H1 (cell line): ENCODE data around the gene SLC5A9. TPM values are rescaled to one million over a fixed set of nuclear protein-coding genes. Genes with fewer than 3 reads are reported as not detected.

Experiments used
- CTCF ChIA-PET: fragments of 300-600 bp; sonication (Branson Sonifier 250); formaldehyde crosslinking; loops from one replicate; lab custom pipeline; 2021; ENCODE audit not compliant: partially characterized antibody; lab: Charles Lee
- POLR2A ChIA-PET: fragments of 300-600 bp; sonication (Branson Sonifier 250); formaldehyde crosslinking; loops from one replicate; lab custom pipeline; 2021; ENCODE audit warnings: inconsistent platforms; ENCODE audit not compliant: partially characterized antibody; lab: Charles Lee
- DNase-seq, 2 experiments: peaks; one replicate each; pipeline versions ENCODE4 v3.0.0 to v3.0.0-alpha.2; 2010 to 2022; ENCODE audit warnings: low spot score in 2 of 2, low read depth in 1 of 2, mixed read lengths in 1 of 2
- FAIRE-seq: peaks from 2 replicates; lab custom pipeline; 2011; peaks lifted over from hg19 to GRCh38; lab: Jason Lieb, UNC
- H2AFZ ChIP-seq: 2 replicates; pipeline ENCODE4 v1.8.1; 2012; ENCODE audit warnings: low read length, inconsistent platforms
- H2AK5ac ChIP-seq: 2 replicates; pipeline ENCODE4 v1.6.1; 2013; ENCODE audit warnings: low read depth, low read length
- H2BK120ac ChIP-seq: replicated peaks from 2 replicates; pipeline ENCODE3; 2013; ENCODE audit warnings: low read depth, low read length, inconsistent platforms
- H2BK12ac ChIP-seq: 2 replicates; pipeline ENCODE4 v1.6.1; 2013; ENCODE audit warnings: low read depth, low read length
- H2BK15ac ChIP-seq: 2 replicates; pipeline ENCODE4 v1.6.1; 2013; ENCODE audit warnings: low read length
- H2BK20ac ChIP-seq: 2 replicates; pipeline ENCODE4 v1.6.1; 2013; ENCODE audit warnings: low read length
- H2BK5ac ChIP-seq: 2 replicates; pipeline ENCODE4 v1.6.1; 2013; ENCODE audit warnings: low read depth, low read length
- H3K14ac ChIP-seq: 2 replicates; pipeline ENCODE4 v1.6.1; 2013; ENCODE audit warnings: inconsistent platforms; ENCODE audit not compliant: insufficient read length
- H3K18ac ChIP-seq: 2 replicates; pipeline ENCODE4 v1.6.1; 2013; ENCODE audit warnings: low read length; ENCODE audit errors: extremely low read depth
- H3K23ac ChIP-seq: 2 replicates; pipeline ENCODE4 v1.6.1; 2013; ENCODE audit warnings: inconsistent platforms; ENCODE audit not compliant: insufficient read length
- H3K23me2 ChIP-seq: 2 replicates; pipeline ENCODE4 v1.6.1; 2013; ENCODE audit warnings: low read depth, low read length
- H3K27ac ChIP-seq: 2 replicates; pipeline ENCODE4 v1.6.1; 2011; ENCODE audit warnings: low read depth, low read length, inconsistent platforms
- H3K27me3 ChIP-seq, 4 experiments: replicated peaks in 1 of 4; 1 replicate in 1 of 4; 2 replicates in 3 of 4; pipeline versions ENCODE4 v1.6.1 to v1.8.1; 2011 to 2013; ENCODE audit warnings: low read length in 3 of 4, mild to moderate bottlenecking in 3 of 4, inconsistent platforms in 2 of 4, mixed read lengths in 2 of 4, moderate library complexity in 1 of 4; ENCODE audit not compliant: control insufficient read depth in 3 of 4, insufficient read depth in 3 of 4; ENCODE audit errors: extremely low read depth in 1 of 4
- H3K36me3 ChIP-seq, 4 experiments: 2 replicates each; pipeline versions ENCODE4 v1.6.1 to v1.8.1; 2011 to 2013; ENCODE audit warnings: mild to moderate bottlenecking in 4 of 4, low read length in 3 of 4, moderate library complexity in 2 of 4, control low read depth in 1 of 4, inconsistent platforms in 1 of 4; ENCODE audit not compliant: insufficient read depth in 4 of 4, control insufficient read depth in 2 of 4
- H3K4ac ChIP-seq: replicated peaks from 2 replicates; pipeline ENCODE3; 2013; ENCODE audit warnings: low read length, low read depth, mixed read lengths, inconsistent platforms; ENCODE audit not compliant: insufficient read length
- H3K4me1 ChIP-seq, 4 experiments: replicated peaks in 1 of 4; 1 replicate in 1 of 4; 2 replicates in 3 of 4; pipeline versions ENCODE4 v1.6.1 to v1.8.1; 2011 to 2013; ENCODE audit warnings: low read length in 3 of 4, inconsistent platforms in 2 of 4, mixed read lengths in 1 of 4; ENCODE audit not compliant: insufficient read depth in 4 of 4, control insufficient read depth in 3 of 4
- H3K4me2 ChIP-seq, 2 experiments: 2 replicates each; pipeline versions ENCODE4 v1.6.1 to v1.8.1; 2011 to 2013; ENCODE audit warnings: low read depth in 2 of 2, low read length in 2 of 2, control low read depth in 1 of 2, inconsistent platforms in 1 of 2, mild to moderate bottlenecking in 1 of 2; ENCODE audit not compliant: insufficient read depth in 1 of 2
- H3K4me3 ChIP-seq, 4 experiments: fragments of 200-600, 300-600 bp in 1 of 4; sonication (generic), shearing (Covaris generic), sonication (Bioruptor Twin) in 1 of 4; 2 replicates each; pipeline versions ENCODE4 v1.5.1 to v1.8.1; 2011 to 2016; ENCODE audit warnings: low read length in 4 of 4, low read depth in 3 of 4, control low read depth in 2 of 4, inconsistent platforms in 2 of 4, mild to moderate bottlenecking in 2 of 4, mixed read lengths in 1 of 4, moderate library complexity in 1 of 4; ENCODE audit not compliant: insufficient read depth in 2 of 4; ENCODE audit errors: extremely low read depth in 1 of 4
- H3K56ac ChIP-seq: replicated peaks from 2 replicates; pipeline ENCODE3; 2013; ENCODE audit warnings: low read depth, mild to moderate bottlenecking, mixed read lengths, low read length, inconsistent platforms; ENCODE audit not compliant: insufficient read length
- H3K79me1 ChIP-seq: 2 replicates; pipeline ENCODE4 v1.6.1; 2013; ENCODE audit warnings: low read depth, low read length, control low read depth
- H3K79me2 ChIP-seq, 2 experiments: 2 replicates each; pipeline versions ENCODE4 v1.6.1 to v1.8.1; 2012 to 2013; ENCODE audit warnings: low read length in 2 of 2, mild to moderate bottlenecking in 2 of 2, inconsistent platforms in 1 of 2; ENCODE audit not compliant: insufficient read depth in 2 of 2, control insufficient read depth in 1 of 2
- H3K9ac ChIP-seq, 4 experiments: replicated peaks in 1 of 4; 1 replicate in 1 of 4; 2 replicates in 3 of 4; pipeline versions ENCODE4 v1.6.1 to v1.8.1; 2011 to 2013; ENCODE audit warnings: low read depth in 3 of 4, low read length in 3 of 4, control low read depth in 2 of 4, mild to moderate bottlenecking in 2 of 4, moderate library complexity in 2 of 4, inconsistent platforms in 1 of 4; ENCODE audit errors: extremely low read depth in 1 of 4
- H3K9me3 ChIP-seq, 2 experiments: 2 replicates each; pipeline versions ENCODE4 v1.6.1 to v1.8.1; 2012 to 2013; ENCODE audit warnings: mild to moderate bottlenecking in 2 of 2, moderate library complexity in 2 of 2, control low read depth in 1 of 2, inconsistent platforms in 1 of 2, low read depth in 1 of 2, low read length in 1 of 2, mixed read lengths in 1 of 2; ENCODE audit not compliant: insufficient read depth in 2 of 2
- H4K20me1 ChIP-seq, 2 experiments: replicated peaks in 1 of 2; 2 replicates each; pipeline versions ENCODE3 to v1.8.1; 2011 to 2013; ENCODE audit warnings: inconsistent platforms in 2 of 2, low read length in 2 of 2, mild to moderate bottlenecking in 1 of 2; ENCODE audit not compliant: insufficient read depth in 2 of 2, control insufficient read depth in 1 of 2
- H4K5ac ChIP-seq: 2 replicates; pipeline ENCODE4 v1.6.1; 2013; ENCODE audit warnings: low read length, low read depth, mixed read lengths, inconsistent platforms; ENCODE audit not compliant: insufficient read length
- H4K8ac ChIP-seq: 2 replicates; pipeline ENCODE4 v1.8.0; 2013; ENCODE audit warnings: mild to moderate bottlenecking, moderate library complexity, low read length, inconsistent platforms; ENCODE audit not compliant: insufficient read depth; ENCODE audit errors: extremely low read depth
- H4K91ac ChIP-seq: replicated peaks from 2 replicates; pipeline ENCODE3; 2013; ENCODE audit warnings: low read length, mixed read lengths, inconsistent platforms; ENCODE audit not compliant: insufficient read length
- ASH2L ChIP-seq: fragments of 200-600, 300-600 bp; sonication (generic); IDR thresholded peaks from one replicate; pipeline ENCODE4 v1.7.1; 2017; ENCODE audit warnings: low read length
- CHD2 ChIP-seq: IDR thresholded peaks from 2 replicates; pipeline ENCODE4 v1.6.1; 2012; ENCODE audit warnings: low read length, improper control_type of control experiment
- GTF2F1 ChIP-seq: IDR thresholded peaks from 2 replicates; pipeline ENCODE4 v1.6.1; 2012; ENCODE audit warnings: low read depth, low read length, improper control_type of control experiment, borderline replicate concordance
- JUN ChIP-seq: IDR thresholded peaks from 2 replicates; pipeline ENCODE4 v1.6.1; 2011; ENCODE audit warnings: low read depth, mild to moderate bottlenecking, improper control_type of control experiment, low read length
- RFX5 ChIP-seq: IDR thresholded peaks from 2 replicates; pipeline ENCODE4 v1.6.1; 2011; ENCODE audit warnings: low read depth, low read length, improper control_type of control experiment, borderline replicate concordance
- SP1 ChIP-seq: IDR thresholded peaks from 2 replicates; pipeline ENCODE4 v1.6.1; 2011; ENCODE audit warnings: low read depth, low read length
- SP4 ChIP-seq: IDR thresholded peaks from 2 replicates; pipeline ENCODE4 v1.6.1; 2012; ENCODE audit warnings: low read length, inconsistent platforms
- SUZ12 ChIP-seq: fragments of 200-600 bp; sonication (generic); IDR thresholded peaks from 2 replicates; pipeline ENCODE4 v1.6.1; 2012; ENCODE audit warnings: mild to moderate bottlenecking, inconsistent platforms, low read length, moderate library complexity, mixed read lengths
- TAF1 ChIP-seq: IDR thresholded peaks from 2 replicates; pipeline ENCODE4 v1.6.1; 2011; ENCODE audit warnings: mild to moderate bottlenecking, low read depth, low read length
- TCF12 ChIP-seq: IDR thresholded peaks from 2 replicates; pipeline ENCODE4 v1.6.1; 2011; ENCODE audit warnings: low read depth, mild to moderate bottlenecking, low read length
- YY1 ChIP-seq: IDR thresholded peaks from 2 replicates; pipeline ENCODE4 v1.6.1; 2011; ENCODE audit warnings: low read depth, mild to moderate bottlenecking, low read length
- ZNF274 ChIP-seq: IDR thresholded peaks from 2 replicates; pipeline ENCODE4 v1.7.0; 2012; ENCODE audit warnings: low read length, borderline replicate concordance; ENCODE audit errors: extremely low read depth
- WGBS, 2 experiments: shearing (Covaris generic) in 1 of 2; methylation state at CpG; one replicate each; pipeline versions ENCODE4 v1.1.6 to v1.1.7; 2013 to 2015; ENCODE audit warnings: low lambda C conversion rate in 2 of 2, mixed read lengths in 2 of 2, inconsistent platforms in 1 of 2, low coverage in 1 of 2, missing lambda C conversion rate in 1 of 2; ENCODE audit not compliant: insufficient replicate concordance in 2 of 2, insufficient coverage in 1 of 2, insufficient read length in 1 of 2; ENCODE audit errors: extremely low coverage in 1 of 2, missing lambda C conversion rate in 1 of 2; 5-methylcytosine and 5-hydroxymethylcytosine counted together
- polyA plus RNA-seq, 7 experiments: library from polyadenylated mRNA; depleted of rRNA in 3 of 7; stranded (reverse) in 5 of 7; unstranded in 2 of 7; fragments of >200 nt in 5 of 7; fragments of 200-250 nt in 2 of 7; gene quantifications; 1 replicate in 5 of 7; 2 replicates in 1 of 7; 4 replicates in 1 of 7; pipeline versions ENCODE4 v1.2.1 to v1.2.3, GENCODE V29; 2011 to 2013; ENCODE audit warnings: missing spikeins in 2 of 7, mixed read lengths in 2 of 7
- total RNA-seq: library from RNA; stranded (reverse); fragmentation: NEBNext Ultra II Directional; extraction: Animal tissue kit (Norgen Biotek cat#: 25700); gene quantifications from 2 replicates; pipeline ENCODE4 v1.2.1, GENCODE V29; 2021
- TF ChIP-seq, protein P1 (sequence below): IDR thresholded peaks from 2 replicates; pipeline ENCODE4 v1.6.1; 2011; ENCODE audit warnings: low read depth, mild to moderate bottlenecking, low read length; ENCODE audit not compliant: insufficient read depth
- TF ChIP-seq, protein P2 (sequence below): IDR thresholded peaks from 2 replicates; pipeline ENCODE4 v1.6.1; 2011; ENCODE audit warnings: low read length, improper control_type of control experiment

The SLC5A9 gene
- total and polyA plus RNA-seq, 2 of the 8 experiments (the other 6 are each of a cell fraction or from before 2014, with no cell fraction given), result 0.03 TPM; not detected in 1

DNA sequence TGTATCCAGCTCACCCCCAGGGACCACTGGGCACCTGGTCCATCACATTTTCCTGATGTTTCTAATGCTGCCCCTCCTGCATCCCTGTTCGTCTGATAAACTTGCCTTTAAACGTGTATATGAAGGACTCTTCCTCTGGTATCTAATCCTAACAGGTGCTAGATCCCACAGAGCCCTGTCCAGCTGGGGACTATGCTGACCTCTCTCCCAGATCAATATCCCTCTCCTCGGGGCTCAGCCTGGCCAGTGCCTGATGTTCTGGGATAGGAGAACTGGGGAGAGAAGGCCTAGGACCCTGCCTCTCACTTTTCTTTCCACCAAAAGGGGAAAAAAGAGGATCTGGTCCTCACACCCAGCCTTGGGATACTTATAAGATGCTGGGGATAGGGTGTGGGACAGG is 1.4 kb upstream of the SLC5A9 start:
- Histone ChIP-seq H3K18ac (no peak overlapping the region), H2BK20ac (no peak overlapping the region), H3K27me3 (no peaks in the 10 kb centered on the region), H3K36me3 (no peaks in the 10 kb centered on the region), H3K4me2 (no peak overlapping the region), H3K14ac (no peak overlapping the region), H3K23me2 (no peaks in the 10 kb centered on the region; the same call in 1 of the 2 replicates), H2BK12ac (no peak overlapping the region), H3K23ac (no peak overlapping the region), H4K91ac (no peak overlapping the region), H3K56ac (no peak overlapping the region), H4K8ac (no peak overlapping the region), H4K5ac (no peak overlapping the region), H2AFZ (no peak overlapping the region), H2BK120ac (no peak overlapping the region), H2AK5ac (no peak overlapping the region), H2BK5ac (no peak overlapping the region), H4K20me1 (no peaks in the 10 kb centered on the region), H3K4me3 (no peak overlapping the region), H3K79me2 (no peaks in the 10 kb centered on the region), H3K79me1 (no peaks in the 10 kb centered on the region), H2BK15ac (no peak overlapping the region), H3K4me1 (no peaks in the 10 kb centered on the region), H3K9me3 (no peaks in the 10 kb centered on the region), H3K27ac (no peak overlapping the region), H3K4ac (no peak overlapping the region), H3K9ac (no peak overlapping the region)
- WGBS, 2 experiments, result 79% methylated on average over 3 of the region's 3 CpGs; no CpG with 5 or more reads in 1 of the 2 experiments
- TF ChIP-seq TCF12, result no peak
- TF ChIP-seq TAF1, result no peak
- TF ChIP-seq ZNF274, result no peak
- TF ChIP-seq SP4, result no peak
- TF ChIP-seq CHD2, result no peak
- TF ChIP-seq SP1, result no peak
- TF ChIP-seq RFX5, result no peak
- TF ChIP-seq, protein P1, sequence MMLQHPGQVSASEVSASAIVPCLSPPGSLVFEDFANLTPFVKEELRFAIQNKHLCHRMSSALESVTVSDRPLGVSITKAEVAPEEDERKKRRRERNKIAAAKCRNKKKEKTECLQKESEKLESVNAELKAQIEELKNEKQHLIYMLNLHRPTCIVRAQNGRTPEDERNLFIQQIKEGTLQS, result no peak
- TF ChIP-seq YY1, result no peak
- TF ChIP-seq JUN, result no peak
- no peak for TF ChIP-seq ASH2L
- TF ChIP-seq SUZ12, result no peak
- TF ChIP-seq, protein P2, sequence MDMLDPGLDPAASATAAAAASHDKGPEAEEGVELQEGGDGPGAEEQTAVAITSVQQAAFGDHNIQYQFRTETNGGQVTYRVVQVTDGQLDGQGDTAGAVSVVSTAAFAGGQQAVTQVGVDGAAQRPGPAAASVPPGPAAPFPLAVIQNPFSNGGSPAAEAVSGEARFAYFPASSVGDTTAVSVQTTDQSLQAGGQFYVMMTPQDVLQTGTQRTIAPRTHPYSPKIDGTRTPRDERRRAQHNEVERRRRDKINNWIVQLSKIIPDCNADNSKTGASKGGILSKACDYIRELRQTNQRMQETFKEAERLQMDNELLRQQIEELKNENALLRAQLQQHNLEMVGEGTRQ, result no peak
- TF ChIP-seq GTF2F1, result no peak
- CTCF ChIA-PET, result interaction anchor here (0.9 to 1.7 kb wide), 5 partner anchors 14 to 26 kb away, joined by 3 to 6 read pairs (median 3); no protein-coding TSS in a partner anchor
- FAIRE-seq, result no peak
- POLR2A ChIA-PET, result no interaction called here
- no peak for DNase-seq
